HG03108 (cell line): ENCODE measurements around the gene ADARB2.

Source experiments
- ATAC-seq: cut with Tn5 transposase; IDR thresholded peaks from one replicate; pipeline ENCODE4 v1.9.1; 2021; ENCODE audit warnings: moderate library complexity; ENCODE audit not compliant: unreplicated experiment

ADARB2 gene

DNA sequence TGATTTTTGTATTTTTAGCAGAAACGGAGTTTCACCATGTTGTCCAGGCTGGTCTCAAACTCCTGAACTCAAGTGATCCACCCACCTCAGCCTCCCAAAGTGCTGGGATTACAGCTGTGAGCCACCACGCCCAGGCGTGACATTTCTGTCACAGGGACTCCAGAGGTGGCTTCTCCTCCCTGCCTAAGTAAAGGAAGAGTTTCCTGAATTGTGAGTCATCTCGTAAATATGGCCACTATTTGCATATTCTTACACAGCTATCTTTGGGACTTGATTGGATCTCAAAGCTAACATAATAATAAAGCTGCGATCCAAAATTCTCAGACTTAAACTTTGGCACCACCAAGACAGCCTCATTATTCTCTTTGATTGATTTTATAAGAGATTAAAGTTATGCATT lies 50.1 kb downstream of the ADARB2 start:
- ATAC-seq, result no peak

DNA sequence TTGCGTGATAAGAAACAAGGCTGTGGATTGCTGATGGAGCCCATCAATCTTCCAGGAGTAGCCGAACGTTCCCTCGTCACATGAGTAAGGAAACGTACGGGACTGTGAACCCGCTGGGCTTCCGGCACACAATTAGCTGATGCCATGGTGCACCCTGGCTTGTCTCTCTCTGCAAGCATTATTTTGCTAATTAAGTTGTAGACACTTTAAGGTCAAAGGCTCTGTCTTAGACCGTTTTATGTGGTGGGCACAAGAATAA lies 50.9 kb downstream of the ADARB2 start:
- ATAC-seq, result no peak

DNA sequence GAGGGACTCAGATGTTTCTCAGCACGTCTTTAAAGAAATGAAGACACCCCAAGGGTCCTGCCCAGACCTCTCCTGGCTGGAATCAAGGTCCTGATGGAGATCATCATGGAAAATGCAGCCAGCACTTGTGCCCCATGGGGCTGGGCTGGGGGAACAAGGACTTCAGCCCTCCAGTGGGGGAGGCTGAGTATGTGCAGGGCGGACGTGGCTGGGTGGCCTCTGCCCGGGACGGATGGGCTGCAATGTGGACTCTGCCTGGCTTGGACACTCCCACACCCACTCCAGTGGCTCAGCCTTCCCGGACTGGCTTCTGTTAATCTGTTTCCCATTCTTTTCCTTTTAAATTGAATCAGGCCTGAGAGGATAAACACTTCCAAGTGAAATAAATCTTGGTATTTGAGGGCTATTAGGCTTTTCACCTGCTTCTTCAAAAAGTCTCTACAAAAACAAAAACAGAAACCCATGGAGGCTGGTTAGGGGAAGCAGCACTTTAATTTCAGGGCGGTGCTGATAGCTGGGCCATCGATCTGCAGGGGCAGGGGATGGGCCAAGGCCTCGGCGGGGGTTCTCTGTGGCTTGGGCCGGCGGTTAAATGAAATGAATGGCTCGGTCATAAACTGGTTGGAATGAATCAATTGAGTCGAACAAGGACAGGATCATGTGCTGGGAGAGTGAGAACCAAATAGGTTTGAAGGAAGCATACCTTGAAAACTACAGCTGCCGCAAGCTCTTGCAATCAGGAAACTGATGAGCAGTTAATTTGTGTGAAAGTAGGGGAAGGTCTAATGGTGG lies 51.4 kb downstream of the ADARB2 start:
- ATAC-seq, result no peak

DNA sequence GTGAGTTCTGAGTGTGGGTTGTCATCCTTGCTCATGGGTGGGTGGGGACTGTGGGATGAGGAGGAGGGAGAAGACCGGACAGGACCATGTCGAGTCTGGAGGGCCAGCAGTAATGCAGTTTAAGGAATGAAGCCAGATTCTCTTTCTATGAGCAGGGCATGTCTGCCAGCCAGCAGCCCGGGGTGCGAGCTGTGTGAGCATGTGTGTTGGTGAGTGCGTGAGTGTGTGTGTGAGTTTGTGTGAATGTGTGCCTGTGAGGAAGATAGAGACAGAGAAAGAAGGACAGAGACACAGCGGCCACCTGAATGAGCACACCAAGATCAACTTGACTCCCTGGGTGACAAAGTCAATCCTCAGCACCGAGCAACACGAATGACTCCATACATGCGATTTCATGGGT lies 52.3 kb downstream of the ADARB2 start:
- ATAC-seq, result no peak

DNA sequence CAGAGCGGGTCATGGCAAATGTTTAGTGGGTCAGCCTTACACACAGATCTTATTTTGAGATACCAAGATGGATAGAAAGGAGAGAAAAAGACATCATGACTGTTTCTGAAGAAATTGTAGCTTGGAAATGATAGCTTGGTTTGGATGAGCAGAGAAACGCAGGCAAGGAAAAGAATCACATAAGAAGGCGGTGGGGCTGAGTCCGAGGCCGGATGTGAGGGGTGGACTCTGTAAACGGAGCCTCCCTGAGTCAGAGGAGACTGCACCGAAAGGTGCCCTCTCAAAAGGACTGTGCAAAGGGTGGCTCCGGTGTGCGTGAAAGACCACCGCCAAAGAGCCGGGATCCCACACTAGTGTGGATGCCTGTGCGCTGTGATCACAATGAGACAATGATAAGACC lies 53.7 kb downstream of the ADARB2 start:
- no peak for ATAC-seq

DNA sequence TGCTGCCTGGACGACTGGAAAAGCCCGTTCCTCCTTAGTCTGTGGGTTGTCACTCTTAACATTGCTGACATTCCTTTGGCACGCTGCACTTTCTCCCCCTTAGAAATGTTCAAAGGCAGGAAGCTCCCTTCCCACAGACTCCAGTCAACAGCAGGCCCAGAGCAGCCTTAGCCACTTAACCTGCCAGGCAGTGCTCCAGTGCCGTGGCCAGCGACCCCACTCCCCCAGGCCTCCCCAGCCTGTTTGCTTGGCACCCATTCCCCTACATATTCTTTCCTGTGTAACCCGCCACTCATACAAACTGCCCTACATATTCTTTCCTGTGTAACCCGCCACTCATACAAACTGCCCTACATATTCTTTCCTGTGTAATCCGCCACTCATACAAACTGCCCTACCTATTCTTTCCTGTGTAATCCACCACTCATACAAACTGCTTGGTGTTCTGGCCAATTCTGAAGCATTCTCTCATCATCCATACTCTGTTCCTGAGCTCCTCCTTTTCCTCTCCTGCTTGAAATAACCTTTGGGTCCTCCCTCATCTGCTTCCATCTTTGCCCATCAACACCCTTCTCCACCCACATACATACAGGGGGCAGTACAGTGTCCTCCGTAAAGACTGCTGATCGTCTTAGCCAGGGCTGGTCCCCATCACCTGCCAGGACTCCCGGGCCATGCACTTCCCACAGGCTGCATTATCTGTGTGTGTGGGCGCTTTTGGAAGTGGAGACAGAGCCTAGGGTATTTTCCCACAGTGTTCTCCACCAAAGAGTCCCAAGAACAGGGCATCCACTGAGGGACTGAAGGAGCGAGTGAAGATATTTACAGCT lies 57.3 kb downstream of the ADARB2 start:
- ATAC-seq, result no peak

DNA sequence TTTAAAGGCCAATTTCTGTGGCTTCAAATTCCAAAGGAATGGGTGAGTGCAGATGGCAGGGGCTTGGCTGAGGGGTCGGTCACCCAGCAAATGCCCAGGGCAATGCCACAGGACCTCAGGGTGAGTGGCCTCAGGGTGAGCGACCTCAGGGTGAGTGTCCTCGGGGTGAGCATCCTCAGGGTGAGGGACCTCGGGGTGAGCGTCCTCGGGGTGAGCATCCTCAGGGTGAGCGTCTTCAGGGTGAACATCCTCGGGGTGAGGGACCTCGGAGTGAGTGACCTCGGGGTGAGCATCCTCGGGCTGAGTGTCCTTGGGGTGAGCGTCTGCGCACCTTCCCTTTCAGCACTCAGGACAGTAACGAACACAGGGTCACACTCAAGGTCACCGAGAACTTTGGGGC lies 59.2 kb downstream of the ADARB2 start:
- no peak for ATAC-seq

DNA sequence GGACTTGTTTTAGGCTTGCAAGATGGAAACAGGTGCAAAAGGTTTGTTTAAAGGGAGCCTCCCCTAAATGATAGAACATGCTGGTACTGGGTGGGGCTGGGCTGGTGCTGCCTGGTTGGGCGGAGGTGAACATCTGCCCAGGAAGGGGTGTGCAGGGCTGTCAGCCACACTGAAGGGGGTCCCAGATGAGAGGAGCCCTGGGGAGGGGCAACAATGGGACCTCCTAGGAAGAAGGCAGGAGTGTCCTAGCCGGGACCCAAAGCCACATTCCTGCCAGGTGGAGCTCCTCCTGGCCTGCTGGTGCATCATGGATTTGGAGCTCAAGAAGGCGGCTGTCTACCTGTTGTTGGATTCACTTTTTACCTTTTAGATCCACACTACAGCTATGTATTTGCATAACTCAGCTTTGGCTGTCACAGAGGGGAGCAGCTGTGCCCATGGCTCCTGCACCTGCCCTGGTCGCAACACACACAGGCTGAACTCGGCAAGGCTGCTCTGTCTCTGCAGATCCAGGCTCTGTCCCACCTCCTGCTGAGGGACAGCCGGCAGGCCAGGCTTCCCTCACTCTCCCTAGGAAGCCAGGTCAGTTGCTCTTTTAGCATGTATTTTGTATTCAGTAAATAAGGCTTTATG lies 59.9 kb downstream of the ADARB2 start:
- no peak for ATAC-seq

DNA sequence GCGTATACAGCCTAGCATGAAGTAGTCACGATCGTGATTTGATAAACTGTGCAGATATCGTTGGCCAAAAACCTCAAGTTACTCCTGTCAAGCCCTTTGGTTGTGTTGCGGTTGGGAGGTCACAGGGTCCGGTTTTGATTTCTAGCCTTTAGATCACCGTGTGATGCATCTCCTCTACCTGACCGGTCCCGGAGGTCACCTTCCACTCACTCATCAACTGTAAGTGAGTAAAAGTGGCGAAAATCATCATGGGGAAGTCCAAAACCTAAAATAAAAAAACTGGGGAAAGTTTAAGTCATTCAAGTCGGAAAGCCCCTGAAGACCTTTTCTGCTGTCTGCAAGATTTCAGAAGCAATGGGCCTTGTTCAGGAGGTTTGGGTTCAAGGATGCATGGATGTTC lies 62.8 kb downstream of the ADARB2 start:
- peak; percentile 48 for ATAC-seq

DNA sequence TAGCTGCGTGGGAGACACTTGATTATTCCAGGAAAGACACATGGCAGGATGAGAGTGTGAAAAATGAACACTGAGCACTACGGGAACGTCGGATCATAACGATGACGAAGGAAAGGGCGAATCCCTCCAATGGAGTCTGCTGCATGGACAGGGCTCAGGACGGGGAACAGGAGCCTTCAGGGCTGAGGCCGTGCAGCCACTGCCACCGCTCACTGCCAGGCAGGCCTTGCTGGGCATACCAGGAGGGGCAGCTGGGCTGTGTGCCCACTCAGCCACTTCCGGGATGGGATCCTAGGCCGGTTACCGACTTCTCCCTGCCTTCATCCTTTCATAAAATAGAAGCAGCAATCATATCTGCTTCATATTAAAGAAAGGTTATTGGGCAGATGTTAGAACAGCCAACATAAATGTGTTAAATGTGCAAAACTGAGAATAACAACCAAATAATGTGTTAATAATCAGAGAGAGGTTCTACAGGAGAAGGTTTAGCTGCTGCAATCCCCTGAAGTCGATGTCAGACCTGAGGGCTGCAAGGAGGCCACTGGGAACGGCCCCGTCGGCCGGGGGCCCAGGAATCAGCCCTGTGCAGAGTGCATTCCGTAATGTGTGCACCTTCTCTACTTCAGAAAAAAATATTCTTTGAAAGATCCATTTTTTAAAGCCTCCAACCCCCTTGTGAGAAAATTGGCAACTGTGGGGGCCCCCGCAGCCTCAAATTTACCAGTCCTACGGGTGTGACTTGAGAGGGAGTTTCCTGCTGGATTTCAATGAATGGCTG lies 63.6 kb downstream of the ADARB2 start:
- no peak for ATAC-seq

DNA sequence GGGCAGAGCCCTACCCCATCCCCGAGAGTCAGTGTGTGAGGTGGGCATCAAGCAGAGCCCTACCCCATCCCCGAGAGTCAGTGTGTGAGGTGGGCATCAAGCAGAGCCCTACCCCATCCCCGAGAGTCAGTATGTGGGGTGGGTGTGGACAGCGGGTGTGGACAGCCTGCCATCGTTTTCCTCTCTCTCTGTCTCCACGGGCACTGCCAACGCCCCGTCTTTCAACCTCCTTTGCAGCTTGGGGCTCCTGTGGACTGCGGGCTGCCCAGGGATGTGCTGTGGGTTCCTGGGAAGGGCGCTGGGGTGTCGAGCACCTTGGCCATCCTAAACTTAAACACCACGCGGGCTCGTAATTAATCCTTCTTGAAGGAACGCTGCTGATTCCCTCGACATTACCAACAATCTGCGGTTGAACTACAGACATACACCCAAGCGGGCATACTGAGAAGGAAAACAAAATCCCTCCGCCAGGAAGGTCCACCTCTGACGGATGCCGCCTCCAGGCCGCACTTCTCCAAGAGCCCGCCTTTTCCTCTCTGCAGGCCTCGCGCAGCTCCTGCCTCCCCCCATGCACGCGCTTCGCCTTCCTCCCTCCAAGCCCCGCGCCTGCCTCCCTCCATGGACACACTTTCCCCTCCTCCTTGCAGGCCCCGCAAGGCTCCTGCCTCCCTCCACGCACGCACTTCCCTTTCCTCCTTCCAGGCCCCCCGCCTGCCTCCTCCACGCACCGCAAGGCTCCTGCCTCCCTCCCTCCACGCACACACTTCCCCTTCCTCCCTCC lies 65.1 kb downstream of the ADARB2 start:
- ATAC-seq, result no peak

DNA sequence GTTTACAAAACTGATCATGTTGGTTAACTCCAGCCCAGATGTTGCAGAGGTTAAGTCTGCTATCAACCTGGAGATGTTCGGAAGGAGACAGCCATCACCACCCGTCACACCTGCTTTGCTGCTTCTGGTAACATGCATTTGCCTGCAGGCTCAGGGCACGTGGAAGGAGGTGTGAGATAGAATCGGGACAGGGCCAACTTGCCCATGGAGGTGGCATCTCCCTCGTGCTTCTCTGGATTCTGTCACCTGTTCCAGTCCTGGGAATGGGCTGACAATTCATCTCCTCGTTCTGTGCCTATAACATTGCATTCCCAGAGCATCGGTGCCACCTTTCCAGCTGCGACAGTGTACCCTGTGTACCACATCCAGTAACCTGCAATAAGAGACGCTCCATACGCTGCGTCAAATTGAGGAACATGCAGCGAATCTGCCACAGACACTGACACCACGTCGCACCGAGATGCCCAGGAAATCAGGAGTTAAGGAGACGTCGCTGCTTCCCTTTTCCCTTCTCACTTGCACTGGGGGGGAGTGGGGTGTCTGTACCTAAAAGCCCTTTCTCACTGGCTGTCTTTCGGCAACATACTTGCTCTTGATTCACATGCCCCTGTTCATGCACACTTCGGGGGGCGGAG lies 65.8 kb downstream of the ADARB2 start:
- no peak for ATAC-seq

DNA sequence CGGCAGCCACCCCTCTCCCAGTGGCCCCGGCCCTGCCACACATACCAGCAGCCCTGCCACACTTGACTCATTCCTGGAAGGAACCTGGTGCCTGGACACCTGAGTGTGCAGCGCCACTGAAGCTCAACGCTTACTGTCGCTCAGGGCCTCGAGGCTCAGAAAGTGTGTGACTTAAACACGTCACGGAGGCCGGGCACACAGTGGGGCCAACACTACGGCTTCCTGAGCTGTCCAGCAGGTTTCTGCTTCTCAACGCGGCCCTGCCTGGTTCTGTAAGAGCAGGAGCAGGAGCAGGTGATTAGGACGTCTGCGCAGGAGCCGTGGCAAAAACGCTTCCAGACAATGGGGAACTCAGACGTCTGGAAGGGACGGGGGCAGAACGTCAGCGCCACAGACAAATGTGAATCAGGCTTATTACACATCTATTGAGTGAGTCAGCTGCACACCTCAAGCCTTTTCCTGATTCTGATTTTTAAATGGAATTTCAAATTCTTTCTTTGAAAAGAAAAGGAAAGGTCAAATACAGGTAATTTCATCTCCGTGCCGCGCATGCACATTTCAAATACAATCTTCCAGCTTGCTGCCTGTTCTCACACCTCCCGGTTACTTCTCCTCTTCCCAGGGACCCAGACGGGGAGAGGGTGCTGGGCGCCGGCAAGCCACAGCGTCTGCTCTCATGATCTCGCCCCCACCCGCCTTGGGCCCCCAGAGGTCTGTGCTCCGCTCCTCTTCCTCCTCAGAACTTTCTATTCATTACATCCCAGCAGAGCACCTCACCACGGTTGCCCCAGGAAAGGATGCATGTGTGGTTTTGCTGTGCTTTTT lies 66.6 kb downstream of the ADARB2 start:
- no peak for ATAC-seq

DNA sequence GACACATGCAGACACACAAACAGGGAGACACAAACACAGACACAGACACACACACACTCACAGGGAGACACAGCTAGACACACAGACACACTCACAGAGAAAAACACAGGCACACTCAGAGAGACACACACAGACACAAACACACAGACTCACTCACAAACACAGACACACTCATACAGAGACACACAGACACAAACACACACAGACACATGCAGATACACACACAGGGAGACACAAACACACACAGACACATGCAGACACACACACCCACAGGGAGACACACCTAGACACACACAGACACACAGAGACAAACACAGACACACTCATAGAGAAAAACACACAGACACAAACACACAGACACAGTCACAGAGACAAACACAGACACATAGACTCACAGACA lies 67.9 kb downstream of the ADARB2 start:
- no peak for ATAC-seq

DNA sequence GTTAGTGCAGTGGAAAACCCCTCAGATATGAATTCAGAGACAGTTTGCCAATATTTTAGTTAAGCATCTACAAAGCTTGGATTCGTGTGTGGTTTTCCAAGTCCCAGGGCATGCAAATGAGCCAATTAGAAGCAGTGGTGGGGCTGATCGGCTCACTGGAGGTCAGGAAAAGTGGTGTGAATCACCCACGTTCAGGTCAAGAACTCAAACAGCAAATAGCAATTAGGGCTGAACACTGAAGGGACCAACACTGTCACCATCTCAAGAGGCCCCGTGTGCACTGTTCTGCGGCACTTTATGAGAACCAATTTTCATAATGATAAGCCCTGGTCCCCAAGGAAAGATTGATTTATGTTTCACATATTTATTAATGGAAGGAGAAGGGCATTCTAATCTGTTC lies 68.9 kb downstream of the ADARB2 start:
- no peak for ATAC-seq

DNA sequence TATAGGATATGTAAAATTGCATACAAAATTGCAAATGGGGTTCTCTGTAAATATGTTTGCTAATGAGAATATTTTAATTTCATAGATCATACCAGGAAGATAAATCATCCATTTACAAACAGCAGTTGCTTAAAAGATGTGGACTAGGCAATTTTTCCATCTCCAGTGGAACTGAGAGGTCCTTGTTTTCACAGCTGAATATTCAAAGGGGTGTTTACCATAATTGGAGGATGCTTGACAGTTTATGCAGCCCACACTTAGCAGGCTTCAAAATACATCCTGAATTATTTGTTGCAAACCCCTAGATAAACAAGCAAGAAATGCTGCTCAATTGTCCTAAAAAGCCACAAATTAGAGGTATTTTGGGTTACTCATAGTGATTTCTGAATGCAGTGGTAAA lies 69.9 kb downstream of the ADARB2 start:
- no peak for ATAC-seq

DNA sequence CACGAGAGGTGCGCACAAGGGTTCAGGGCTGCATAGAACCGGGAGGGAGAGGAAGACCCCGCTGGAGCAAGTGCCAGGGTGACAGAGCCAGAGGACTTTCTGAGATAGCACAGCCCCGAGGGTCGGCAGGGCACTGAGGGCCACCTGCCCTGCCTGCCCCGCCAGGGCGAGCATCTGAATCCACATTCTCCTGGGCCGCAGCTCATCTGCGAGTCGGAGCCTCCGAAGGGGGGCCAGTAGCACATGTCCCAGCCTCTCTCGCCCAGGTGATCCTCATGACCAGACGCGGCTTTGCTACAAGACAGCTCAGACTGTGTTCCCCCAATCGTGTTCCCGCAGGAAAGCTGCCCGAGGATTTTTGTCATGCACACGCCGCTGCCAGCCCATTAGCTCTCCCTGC lies 71.2 kb downstream of the ADARB2 start:
- no peak for ATAC-seq

DNA sequence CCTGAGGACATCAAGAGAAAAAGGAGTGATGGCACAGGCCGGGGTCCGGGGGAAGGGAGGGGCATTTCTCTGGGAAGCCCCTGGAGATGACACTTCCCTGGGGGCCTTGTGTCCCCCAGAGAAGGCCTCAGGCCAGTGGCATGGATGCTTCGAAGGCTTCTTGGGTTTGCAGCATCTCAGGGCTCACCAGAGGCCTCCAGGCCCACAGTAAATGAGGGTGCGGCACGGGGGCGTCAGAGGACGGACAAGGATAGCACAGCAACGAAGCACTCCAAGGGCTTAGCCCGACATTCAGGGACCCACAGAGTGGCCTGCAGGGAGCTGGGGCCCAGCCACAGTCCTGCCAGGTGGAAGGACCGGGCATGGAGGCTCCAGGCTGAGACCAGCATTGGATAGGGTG lies 71.6 kb downstream of the ADARB2 start:
- ATAC-seq, result no peak

DNA sequence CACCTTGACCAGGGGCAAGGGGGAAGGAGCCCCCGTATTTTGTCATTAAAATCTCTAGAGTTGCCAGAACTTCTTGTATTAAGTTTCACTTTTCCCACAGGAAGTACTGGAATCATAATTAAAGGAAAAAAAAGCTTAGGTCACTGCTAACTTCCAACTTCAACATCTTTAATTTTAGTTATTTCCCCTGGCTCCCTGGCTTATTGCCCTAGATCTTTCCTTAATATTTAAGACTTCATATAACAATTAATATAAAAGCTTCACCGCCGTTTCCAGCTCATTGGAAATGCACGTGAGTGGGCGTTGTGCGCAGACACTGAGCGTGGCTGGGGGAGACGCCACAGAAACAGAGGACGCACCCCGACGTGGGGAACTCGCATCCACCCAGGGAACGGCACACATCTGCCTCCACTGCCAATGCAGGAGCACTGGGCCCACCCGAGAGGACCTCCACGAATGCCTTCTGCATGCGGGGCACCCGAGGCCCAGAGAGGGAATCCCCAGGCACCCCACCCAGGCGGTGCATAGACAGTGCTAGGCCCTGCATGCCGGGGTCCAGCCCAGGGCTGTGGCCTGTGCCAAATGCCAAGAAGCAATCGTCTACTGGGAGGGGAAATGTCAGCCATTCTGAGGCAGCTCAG lies 72.2 kb downstream of the ADARB2 start:
- ATAC-seq, result no peak
